K562 (cell line): ENCODE results near the gene TMEM154. TPM values are rescaled to one million over a fixed set of nuclear protein-coding genes. Genes with fewer than 3 reads are reported as not detected.

Source experiments
- BACH1 ChIP-seq: fragments of 200-800 bp; sonication (Bioruptor generic); IDR thresholded peaks from 2 replicates; pipeline ENCODE4 v1.6.1; 2016; ENCODE audit warnings: missing genetic modification characterization, missing compliant biosample characterization
- BCL6 ChIP-seq: fragments of 250-450 bp; sonication (Bioruptor Pico); IDR thresholded peaks from 2 replicates; pipeline ENCODE4 v1.4.0; 2020
- HBP1 ChIP-seq: fragments of 450-650 bp; formaldehyde crosslinking; IDR thresholded peaks from 2 replicates; pipeline ENCODE4 v1.4.0; 2022; ENCODE audit warnings: missing genetic modification characterization
- HDAC8 ChIP-seq: fragments of 450-650 bp; IDR thresholded peaks from 2 replicates; pipeline ENCODE4 v1.6.1; 2016; ENCODE audit warnings: mild to moderate bottlenecking, missing genetic modification characterization, moderate library complexity, missing compliant biosample characterization
- JUN ChIP-seq, 2 experiments: sonication (generic) in 1 of 2; formaldehyde crosslinking in 1 of 2; IDR thresholded peaks; 2 replicates each; pipeline versions ENCODE4 v1.6.1 to v1.8.0; 2012 to 2022; ENCODE audit warnings: borderline replicate concordance in 2 of 2, mild to moderate bottlenecking in 2 of 2, improper control_type of control experiment in 1 of 2, low read depth in 1 of 2, low read length in 1 of 2, missing genetic modification reagents in 1 of 2
- NFE2 ChIP-seq: IDR thresholded peaks from 2 replicates; pipeline ENCODE4 v1.6.1; 2014; ENCODE audit warnings: antibody characterized with exemption, low read depth
- POU5F1 ChIP-seq: fragments of 150-350 bp; IDR thresholded peaks from 2 replicates; pipeline ENCODE4 v1.6.1; 2014; ENCODE audit warnings: borderline replicate concordance, low read length, low read depth, mild to moderate bottlenecking; ENCODE audit not compliant: partially characterized antibody
- RNF2 ChIP-seq: sonication (generic); IDR thresholded peaks from 2 replicates; pipeline ENCODE4 v1.6.1; 2016
- SOX6 ChIP-seq: fragments of 450-650 bp; IDR thresholded peaks from 2 replicates; pipeline ENCODE4 v1.6.1; 2014; ENCODE audit warnings: mild to moderate bottlenecking
- TAL1 ChIP-seq: fragments of 450-650 bp; IDR thresholded peaks from 2 replicates; pipeline ENCODE4 v1.6.1; 2016; ENCODE audit warnings: mild to moderate bottlenecking
- TCFL5 ChIP-seq: fragments of 250-450 bp; sonication (Bioruptor Pico); conservative IDR thresholded peaks from 2 replicates; pipeline ENCODE4 v1.6.1; 2021; ENCODE audit warnings: mild to moderate bottlenecking, moderate library complexity, matching md5 sums
- ZFX ChIP-seq: sonication (generic); formaldehyde crosslinking; IDR thresholded peaks from 2 replicates; pipeline ENCODE4 v1.8.0; 2022; ENCODE audit warnings: mild to moderate bottlenecking, missing genetic modification reagents, moderate library complexity
- ZNF316 ChIP-seq: fragments of 450-650 bp; IDR thresholded peaks from 2 replicates; pipeline ENCODE4 v1.6.1; 2016
- ZNF445 ChIP-seq: fragments of 250-450 bp; sonication (Bioruptor Pico); IDR thresholded peaks from 2 replicates; pipeline ENCODE4 v1.4.0; 2020; ENCODE audit warnings: low read depth, mild to moderate bottlenecking, moderate library complexity
- polyA plus RNA-seq, 8 experiments: library from polyadenylated mRNA; depleted of rRNA in 4 of 8; stranded (reverse) in 5 of 8; unstranded in 3 of 8; fragments of >200 nt; fragmentation: Nextera tagmentation in 2 of 8; fragmentation: Illumina TruSeq in 1 of 8; extraction: Ambion mirVana in 2 of 8; extraction: Trizol in 1 of 8; gene quantifications; 2 replicates each; pipeline versions ENCODE4 v1.2.1 to v1.2.3, GENCODE V29; 2011 to 2014; ENCODE audit warnings: inconsistent platforms in 1 of 8, missing spikeins in 1 of 8
- total RNA-seq, 7 experiments: library from RNA; depleted of rRNA in 6 of 7; stranded (reverse); fragments of >200 nt in 6 of 7; fragmentation: Illumina TruSeq in 2 of 7; extraction: Trizol in 2 of 7; gene quantifications; 2 replicates each; pipeline versions ENCODE4 v1.2.1 to v1.2.3, GENCODE V29; 2011 to 2021; ENCODE audit warnings: low replicate concordance in 1 of 7
- TF ChIP-seq, protein P1 (sequence below), 2 experiments: fragments of 450-650 bp; formaldehyde crosslinking in 1 of 2; IDR thresholded peaks; 2 replicates each; pipeline versions ENCODE4 v1.4.0 to v1.6.1; 2014 to 2020; ENCODE audit warnings: mild to moderate bottlenecking in 2 of 2, borderline replicate concordance in 1 of 2, low read depth in 1 of 2
- TF ChIP-seq, protein P2 (sequence below): fragments of 450-650 bp; formaldehyde crosslinking; IDR thresholded peaks from 2 replicates; pipeline ENCODE4 v1.4.0; 2020; ENCODE audit warnings: mild to moderate bottlenecking, mixed read lengths

TMEM154 gene
- total and polyA plus RNA-seq, 9 of the 15 experiments (the other 6 are each of a cell fraction or from before 2014, with no cell fraction given): 0.13 to 1.8 (median 0.58) TPM

GRCh38 chr4:152572417-152573086 lies 107.2 kb downstream of the TMEM154 start (continued):
- TF ChIP-seq, protein P1, sequence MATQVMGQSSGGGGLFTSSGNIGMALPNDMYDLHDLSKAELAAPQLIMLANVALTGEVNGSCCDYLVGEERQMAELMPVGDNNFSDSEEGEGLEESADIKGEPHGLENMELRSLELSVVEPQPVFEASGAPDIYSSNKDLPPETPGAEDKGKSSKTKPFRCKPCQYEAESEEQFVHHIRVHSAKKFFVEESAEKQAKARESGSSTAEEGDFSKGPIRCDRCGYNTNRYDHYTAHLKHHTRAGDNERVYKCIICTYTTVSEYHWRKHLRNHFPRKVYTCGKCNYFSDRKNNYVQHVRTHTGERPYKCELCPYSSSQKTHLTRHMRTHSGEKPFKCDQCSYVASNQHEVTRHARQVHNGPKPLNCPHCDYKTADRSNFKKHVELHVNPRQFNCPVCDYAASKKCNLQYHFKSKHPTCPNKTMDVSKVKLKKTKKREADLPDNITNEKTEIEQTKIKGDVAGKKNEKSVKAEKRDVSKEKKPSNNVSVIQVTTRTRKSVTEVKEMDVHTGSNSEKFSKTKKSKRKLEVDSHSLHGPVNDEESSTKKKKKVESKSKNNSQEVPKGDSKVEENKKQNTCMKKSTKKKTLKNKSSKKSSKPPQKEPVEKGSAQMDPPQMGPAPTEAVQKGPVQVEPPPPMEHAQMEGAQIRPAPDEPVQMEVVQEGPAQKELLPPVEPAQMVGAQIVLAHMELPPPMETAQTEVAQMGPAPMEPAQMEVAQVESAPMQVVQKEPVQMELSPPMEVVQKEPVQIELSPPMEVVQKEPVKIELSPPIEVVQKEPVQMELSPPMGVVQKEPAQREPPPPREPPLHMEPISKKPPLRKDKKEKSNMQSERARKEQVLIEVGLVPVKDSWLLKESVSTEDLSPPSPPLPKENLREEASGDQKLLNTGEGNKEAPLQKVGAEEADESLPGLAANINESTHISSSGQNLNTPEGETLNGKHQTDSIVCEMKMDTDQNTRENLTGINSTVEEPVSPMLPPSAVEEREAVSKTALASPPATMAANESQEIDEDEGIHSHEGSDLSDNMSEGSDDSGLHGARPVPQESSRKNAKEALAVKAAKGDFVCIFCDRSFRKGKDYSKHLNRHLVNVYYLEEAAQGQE (IDR thresholded peaks at IDR 0.05; ENCODE audit: borderline replicate concordance): no peak
- TF ChIP-seq, protein P1 (CRISPR knock-in tag; IDR thresholded peaks at IDR 0.05; ENCODE audit: low read depth): no peak
- TF ChIP-seq HDAC8 (tag): no peak
- TF ChIP-seq POU5F1: no peak
- TF ChIP-seq, protein P2, sequence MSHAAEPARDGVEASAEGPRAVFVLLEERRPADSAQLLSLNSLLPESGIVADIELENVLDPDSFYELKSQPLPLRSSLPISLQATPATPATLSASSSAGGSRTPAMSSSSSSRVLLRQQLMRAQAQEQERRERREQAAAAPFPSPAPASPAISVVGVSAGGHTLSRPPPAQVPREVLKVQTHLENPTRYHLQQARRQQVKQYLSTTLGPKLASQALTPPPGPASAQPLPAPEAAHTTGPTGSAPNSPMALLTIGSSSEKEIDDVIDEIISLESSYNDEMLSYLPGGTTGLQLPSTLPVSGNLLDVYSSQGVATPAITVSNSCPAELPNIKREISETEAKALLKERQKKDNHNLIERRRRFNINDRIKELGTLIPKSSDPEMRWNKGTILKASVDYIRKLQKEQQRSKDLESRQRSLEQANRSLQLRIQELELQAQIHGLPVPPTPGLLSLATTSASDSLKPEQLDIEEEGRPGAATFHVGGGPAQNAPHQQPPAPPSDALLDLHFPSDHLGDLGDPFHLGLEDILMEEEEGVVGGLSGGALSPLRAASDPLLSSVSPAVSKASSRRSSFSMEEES: no peak
- no peak for TF ChIP-seq HBP1 (CRISPR knock-in tag)
- peak; percentile 64; the same call in 1 of the 2 replicates for TF ChIP-seq SOX6
- no peak for TF ChIP-seq TCFL5 (CRISPR knock-in tag)
- TF ChIP-seq ZNF316: no peak
- TF ChIP-seq NFE2: peak; percentile 80
- TF ChIP-seq RNF2: 0 out of 2 replicates have a peak, but pooled peaks have one; percentile 40
- TF ChIP-seq TAL1: peak; percentile 81
- no peak for TF ChIP-seq BCL6 (CRISPR knock-in tag)
- TF ChIP-seq JUN (IDR thresholded peaks at IDR 0.05; ENCODE audit: borderline replicate concordance, low read depth, low read length): peak; percentile 46; the same call in 1 of the 2 replicates
- no peak for TF ChIP-seq JUN (CRISPR knock-in tag; IDR thresholded peaks at IDR 0.05; ENCODE audit: borderline replicate concordance)
- TF ChIP-seq ZNF445 (CRISPR knock-in tag): no peak
- no peak; the same call in 1 of the 2 replicates for TF ChIP-seq BACH1 (tag)
- TF ChIP-seq ZFX: no peak
